Measurements from ENCODE around the gene HS3ST4. TPM values are rescaled to one million over a fixed set of nuclear protein-coding genes. Genes with fewer than 3 reads are reported as not detected.

HS3ST4 gene
- polyA plus RNA-seq, 1 donor (not counting 4 experiments of a cell fraction or from before 2014, with no cell fraction given): not detected

DNA sequence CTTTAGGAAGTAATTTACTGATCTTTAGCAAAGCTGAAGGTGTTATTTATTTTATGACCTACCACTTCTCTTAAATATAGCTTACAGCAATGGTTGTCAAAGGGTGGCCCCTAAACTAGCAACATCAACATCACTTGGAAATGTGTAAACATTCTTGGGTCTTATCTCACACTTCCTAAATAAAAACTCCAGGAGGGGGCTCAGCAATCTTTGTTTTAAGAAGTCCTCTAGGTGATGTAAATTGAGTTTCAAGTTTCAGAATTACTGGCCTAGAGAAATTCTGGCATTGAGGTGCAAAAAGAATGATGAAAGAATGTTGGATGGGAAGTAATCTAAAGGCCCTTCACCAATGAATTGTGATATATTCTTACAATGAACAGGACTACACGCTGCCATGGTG is 142.3 kb downstream of the HS3ST4 start:
- Histone ChIP-seq H2AFZ (ENCODE audit: control insufficient read depth, low read length) (no peak overlapping the region), H3K4me2 (ENCODE audit: control insufficient read depth, extremely low read depth, insufficient read depth, low read depth, low read length) (no peak overlapping the region), H3K4me1 (ENCODE audit: control insufficient read depth, extremely low read depth, insufficient read depth, low read length) (no peaks in the 10 kb centered on the region), H3K27ac (ENCODE audit: control insufficient read depth, insufficient read depth, low read length) (no peak overlapping the region), H3K9me3 (ENCODE audit: control insufficient read depth, low read depth, low read length) (no peaks in the 10 kb centered on the region), H3K9ac (ENCODE audit: control insufficient read depth, extremely low read depth, insufficient read depth, low read length) (no peak overlapping the region), H3K36me3 (ENCODE audit: control insufficient read depth in 2 of 2, extremely low read depth in 1 of 2, insufficient read depth in 2 of 2, low read length in 2 of 2) (no peaks in the 10 kb centered on the region), H3K79me2 (ENCODE audit: control insufficient read depth, insufficient read depth, low read length) (no peaks in the 10 kb centered on the region), H3K27me3 (ENCODE audit: control insufficient read depth, extremely low read depth, insufficient read depth, low read length) (no peaks in the 10 kb centered on the region), H3K9me1 (ENCODE audit: control insufficient read depth, extremely low read depth, insufficient read depth, low read length) (no peaks in the 10 kb centered on the region), H3K4me3 (ENCODE audit: control insufficient read depth in 2 of 3, extremely low read depth in 1 of 3, insufficient read depth in 2 of 3, low read depth in 1 of 3, low read length in 3 of 3) (no peak overlapping the region), H4K20me1 (ENCODE audit: control insufficient read depth, extremely low read depth, insufficient read depth, low read length) (no peaks in the 10 kb centered on the region)
- no peak for FAIRE-seq
- TF ChIP-seq CTCF (optimal IDR thresholded peaks at IDR 0.05 in 1 of 3, IDR thresholded peaks at IDR 0.05 in 1 of 3, conservative IDR thresholded peaks at IDR 0.05 in 1 of 3; ENCODE audit: extremely low read depth in 1 of 3, insufficient read depth in 2 of 3, low read length in 3 of 3): no peak
- TF ChIP-seq EZH2 (IDR thresholded peaks at IDR 0.05; ENCODE audit: low read length): no peak
- dilution Hi-C loops (cut with MboI; ENCODE audit: extremely low pct_ligation_motif_present, low sequenced_read_pairs): no loop called here
- DNase-seq (ENCODE audit: low read depth, low spot score): no peak

DNA sequence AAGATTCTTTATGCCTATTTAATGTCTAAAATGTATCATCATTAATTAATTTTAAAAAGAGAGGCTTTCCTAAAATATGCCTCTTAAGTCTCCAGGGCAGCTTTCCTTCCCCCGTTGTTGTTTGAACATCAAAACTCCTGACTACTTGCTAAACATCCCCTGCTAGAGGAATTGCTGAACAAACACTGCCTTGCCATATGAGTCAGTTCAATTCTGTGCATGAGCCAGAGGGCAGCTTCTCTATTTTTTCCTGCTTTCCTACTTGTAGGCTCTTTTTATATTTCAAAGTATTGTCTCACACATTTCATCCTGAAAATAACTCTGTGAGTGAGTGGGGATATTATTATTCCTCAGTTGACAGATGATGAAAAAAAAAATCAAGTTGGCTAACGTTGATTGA is 143.4 kb downstream of the HS3ST4 start:
- DNase-seq (ENCODE audit: low read depth, low spot score): no peak
- Histone ChIP-seq H3K4me3 (ENCODE audit: control insufficient read depth in 2 of 3, extremely low read depth in 1 of 3, insufficient read depth in 2 of 3, low read depth in 1 of 3, low read length in 3 of 3) (no peak overlapping the region), H3K4me2 (ENCODE audit: control insufficient read depth, extremely low read depth, insufficient read depth, low read depth, low read length) (no peak overlapping the region), H3K36me3 (ENCODE audit: control insufficient read depth in 2 of 2, extremely low read depth in 1 of 2, insufficient read depth in 2 of 2, low read length in 2 of 2) (no peaks in the 10 kb centered on the region), H3K27me3 (ENCODE audit: control insufficient read depth, extremely low read depth, insufficient read depth, low read length) (no peaks in the 10 kb centered on the region), H3K9ac (ENCODE audit: control insufficient read depth, extremely low read depth, insufficient read depth, low read length) (no peak overlapping the region), H3K9me3 (ENCODE audit: control insufficient read depth, low read depth, low read length) (no peaks in the 10 kb centered on the region), H3K9me1 (ENCODE audit: control insufficient read depth, extremely low read depth, insufficient read depth, low read length) (no peaks in the 10 kb centered on the region), H3K79me2 (ENCODE audit: control insufficient read depth, insufficient read depth, low read length) (no peaks in the 10 kb centered on the region), H3K4me1 (ENCODE audit: control insufficient read depth, extremely low read depth, insufficient read depth, low read length) (no peaks in the 10 kb centered on the region), H2AFZ (ENCODE audit: control insufficient read depth, low read length) (no peak overlapping the region), H3K27ac (ENCODE audit: control insufficient read depth, insufficient read depth, low read length) (no peak overlapping the region), H4K20me1 (ENCODE audit: control insufficient read depth, extremely low read depth, insufficient read depth, low read length) (no peaks in the 10 kb centered on the region)
- dilution Hi-C loops (cut with MboI; ENCODE audit: extremely low pct_ligation_motif_present, low sequenced_read_pairs): no loop called here
- FAIRE-seq: no peak
- TF ChIP-seq EZH2 (IDR thresholded peaks at IDR 0.05; ENCODE audit: low read length): no peak
- no peak for TF ChIP-seq CTCF (optimal IDR thresholded peaks at IDR 0.05 in 1 of 3, IDR thresholded peaks at IDR 0.05 in 1 of 3, conservative IDR thresholded peaks at IDR 0.05 in 1 of 3; ENCODE audit: extremely low read depth in 1 of 3, insufficient read depth in 2 of 3, low read length in 3 of 3)
